Endometrial microvascular endothelial cells (primary cell): ENCODE data around the gene DIS3L2. TPM values are rescaled to one million over a fixed set of nuclear protein-coding genes. Genes with fewer than 3 reads are reported as not detected.

ENCODE experiments used
- in situ Hi-C: cut with HindIII; loops from 2 replicates; pipeline ENCODE4 v1.10.0; 2017; ENCODE audit warnings: low sequenced_read_pairs, low pct_unique_long_range_greater_than_20kb; ENCODE audit errors: inconsistent ontology term
- total RNA-seq: library from RNA; depleted of rRNA; stranded (reverse); fragments of >200 nt; gene quantifications from one replicate; pipeline ENCODE4 v1.2.3, GENCODE V29; 2015; ENCODE audit errors: inconsistent ontology term

DIS3L2 gene
- total RNA-seq, 1 donor from 2014 or later = 25.8 TPM

GRCh38 chr2:232200195-232200594 lies 238.7 kb downstream of the DIS3L2 start:
- in situ Hi-C loops = no loop called here

DNA sequence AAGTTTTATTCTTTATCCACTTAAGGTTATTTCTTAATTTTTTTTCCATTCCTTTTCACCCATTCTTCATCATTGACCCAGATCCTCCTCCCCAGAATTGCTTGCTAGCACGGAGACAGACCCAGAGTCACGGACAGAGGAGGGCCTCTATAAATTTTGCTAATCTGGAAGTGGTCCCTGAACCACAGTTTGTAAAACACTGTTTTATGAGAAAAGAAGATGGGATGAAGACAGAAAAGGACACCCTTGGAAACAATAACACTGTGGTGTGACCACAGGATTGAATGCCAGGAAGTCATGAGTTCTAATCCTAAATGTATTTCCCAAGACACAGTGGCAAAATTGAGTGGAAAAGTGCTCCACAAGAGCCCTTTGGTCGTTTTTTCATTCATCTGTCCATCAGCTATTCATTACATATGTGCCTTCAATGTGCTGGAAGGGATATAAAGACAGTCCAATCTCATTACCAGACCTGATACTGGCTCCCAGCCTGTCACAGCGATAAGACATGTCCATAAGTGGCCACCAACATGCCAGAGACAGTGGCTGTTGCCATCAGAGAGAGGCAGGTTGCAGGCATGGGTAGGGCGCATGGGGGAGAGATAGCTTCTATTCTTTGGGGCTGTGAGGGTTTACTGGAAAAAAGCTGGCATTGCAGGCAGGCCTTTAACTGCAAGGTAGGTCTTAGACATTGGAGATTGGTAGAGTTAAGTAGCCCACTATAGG lies 241.8 kb downstream of the DIS3L2 start:
- in situ Hi-C loops = no loop called here

GRCh38 chr2:232203936-232204335 lies 242.4 kb downstream of the DIS3L2 start:
- in situ Hi-C loops = no loop called here

DNA sequence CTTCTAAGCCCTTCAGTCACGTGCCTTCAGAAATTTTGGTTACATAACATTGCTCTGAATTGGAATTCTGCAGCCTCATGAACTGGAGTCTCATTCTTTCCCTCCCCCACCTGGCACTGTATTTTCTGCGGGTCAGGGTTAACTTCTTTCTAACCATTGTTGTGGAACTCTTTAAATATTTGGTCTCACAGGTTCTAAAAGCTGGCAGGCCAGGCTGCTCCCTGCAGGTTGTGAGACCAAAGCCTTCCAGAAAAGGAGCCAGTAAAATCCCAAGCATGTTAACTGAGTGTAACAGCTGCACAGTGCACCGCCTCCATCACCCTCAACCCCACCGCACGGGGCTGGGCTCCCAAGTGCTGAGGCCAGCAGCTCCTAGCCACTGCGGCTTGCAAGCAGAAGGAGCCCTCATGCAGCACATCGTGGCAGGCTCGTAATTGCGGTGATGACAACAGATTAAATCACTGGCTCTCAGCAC lies 243.0 kb downstream of the DIS3L2 start:
- in situ Hi-C loops = no loop called here

- in situ Hi-C loops = no loop called here
Observed at GRCh38 chr2:232207174-232207573, 245.7 kb downstream of the DIS3L2 start.

- in situ Hi-C loops = no loop called here
Observed at GRCh38 chr2:232210306-232210705, 248.8 kb downstream of the DIS3L2 start.

DNA sequence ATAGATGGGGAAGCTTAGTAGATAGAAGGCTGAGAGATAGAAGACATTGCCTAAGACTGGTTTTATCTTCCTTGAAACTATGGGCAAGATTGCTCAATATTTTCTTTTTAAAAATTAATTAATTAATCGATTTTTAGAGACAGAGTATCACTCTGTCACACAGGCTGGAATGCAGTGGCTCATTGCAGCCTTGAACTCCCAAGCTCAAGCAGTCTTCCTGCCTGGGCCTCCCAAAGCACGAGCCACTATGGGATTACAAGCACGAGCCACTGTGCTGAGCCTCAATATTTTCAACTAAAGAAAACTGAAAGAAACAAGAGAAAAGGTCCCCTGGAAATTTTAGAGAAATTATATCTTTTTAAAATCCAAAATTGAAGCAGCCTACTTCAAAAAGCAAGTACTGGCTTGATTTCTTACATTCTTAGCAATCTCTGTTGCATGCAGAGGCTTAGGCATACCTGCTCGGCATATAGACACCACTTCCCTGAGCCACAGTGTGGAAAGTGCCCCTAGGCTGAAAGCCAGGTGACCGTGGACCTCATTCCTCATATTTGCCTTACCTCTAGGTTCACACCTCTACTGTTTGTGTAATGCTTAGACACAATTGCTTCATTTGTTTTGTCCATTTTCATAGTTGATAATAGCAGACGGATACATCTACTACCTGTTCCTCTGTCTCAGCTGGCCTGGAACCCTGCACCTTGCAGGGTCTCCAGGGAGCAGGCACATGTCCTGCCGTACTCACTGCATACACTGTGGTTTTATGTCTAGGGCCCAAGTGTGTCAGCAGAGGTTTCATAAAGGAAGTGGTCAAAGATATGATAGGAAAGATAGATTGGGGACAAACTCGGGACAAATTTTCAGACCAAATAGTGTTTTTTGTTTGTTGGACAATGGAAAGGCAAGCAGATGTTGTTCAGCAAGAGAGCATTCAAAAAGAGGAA lies 250.5 kb downstream of the DIS3L2 start:
- in situ Hi-C loops = no loop called here

- in situ Hi-C loops = no loop called here
Observed at GRCh38 chr2:232213176-232213575, 251.7 kb downstream of the DIS3L2 start.

- in situ Hi-C loops = no loop called here
Observed at GRCh38 chr2:232214053-232214452, 252.5 kb downstream of the DIS3L2 start.

- in situ Hi-C loops = no loop called here
Observed at GRCh38 chr2:232216028-232216427, 254.5 kb downstream of the DIS3L2 start.

GRCh38 chr2:232218778-232219495 lies 257.4 kb downstream of the DIS3L2 start:
- in situ Hi-C loops = no loop called here

- in situ Hi-C loops = no loop called here
Observed at GRCh38 chr2:232219496-232219870, 258.0 kb downstream of the DIS3L2 start.

DNA sequence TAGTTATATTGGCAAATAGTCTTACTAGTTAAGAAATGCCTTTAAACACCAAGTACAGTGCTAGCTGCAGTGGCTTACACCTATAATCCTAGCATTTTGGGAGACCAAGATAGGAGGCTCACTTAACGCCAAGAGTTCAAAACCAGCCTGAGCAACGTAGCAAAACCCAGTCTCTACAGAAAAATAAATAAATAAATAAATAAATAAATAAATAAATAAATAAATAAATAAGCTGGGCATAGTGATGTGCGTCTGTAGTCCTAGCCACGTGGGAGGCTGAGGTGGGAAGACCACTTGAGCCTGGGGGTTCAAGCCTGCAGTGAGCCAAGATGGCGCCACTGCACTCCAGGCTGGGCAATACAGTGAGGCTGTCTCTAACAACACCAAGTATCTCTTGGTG lies 258.4 kb downstream of the DIS3L2 start:
- in situ Hi-C loops = no loop called here

- in situ Hi-C loops = no loop called here
Observed at GRCh38 chr2:232225429-232225828, 263.9 kb downstream of the DIS3L2 start.

DNA sequence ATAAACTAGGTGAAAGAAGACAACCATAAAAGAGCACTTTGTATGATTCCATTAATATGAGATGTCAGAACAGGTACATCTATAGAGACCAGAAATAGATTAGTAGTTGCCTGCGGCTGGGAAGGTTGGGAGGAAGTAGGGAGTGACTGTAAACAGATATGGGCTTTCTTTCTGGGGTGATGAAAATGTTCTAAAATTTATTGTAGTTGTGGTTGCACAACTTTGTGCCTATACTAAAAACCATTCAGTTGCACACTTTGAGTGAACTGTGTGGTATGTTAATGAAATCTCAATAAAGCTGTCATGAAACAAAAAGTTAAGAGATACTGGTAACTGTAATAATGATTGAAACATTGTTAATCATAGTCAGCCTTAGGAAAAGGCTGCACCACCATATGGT lies 264.4 kb downstream of the DIS3L2 start:
- in situ Hi-C loops = no loop called here

DNA sequence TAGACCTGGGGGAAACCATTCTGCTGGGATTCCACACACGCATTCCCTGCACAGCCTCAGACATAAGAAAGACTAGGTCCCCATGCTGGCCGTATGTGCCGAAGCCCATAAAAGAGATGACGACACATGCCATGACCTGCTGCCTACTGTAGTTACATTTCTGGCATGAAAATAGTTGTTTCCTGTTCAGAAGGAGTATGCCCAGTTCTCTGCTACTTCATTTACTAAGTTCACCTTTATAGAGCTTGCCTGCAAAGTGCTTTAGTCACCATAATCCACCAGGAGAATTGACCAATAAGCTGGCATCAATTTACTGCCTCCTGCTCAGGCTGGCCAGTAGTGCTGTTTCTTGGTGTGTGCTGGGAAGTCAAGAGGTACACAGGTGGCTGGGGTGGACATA lies 266.8 kb downstream of the DIS3L2 start:
- in situ Hi-C loops = no loop called here

DNA sequence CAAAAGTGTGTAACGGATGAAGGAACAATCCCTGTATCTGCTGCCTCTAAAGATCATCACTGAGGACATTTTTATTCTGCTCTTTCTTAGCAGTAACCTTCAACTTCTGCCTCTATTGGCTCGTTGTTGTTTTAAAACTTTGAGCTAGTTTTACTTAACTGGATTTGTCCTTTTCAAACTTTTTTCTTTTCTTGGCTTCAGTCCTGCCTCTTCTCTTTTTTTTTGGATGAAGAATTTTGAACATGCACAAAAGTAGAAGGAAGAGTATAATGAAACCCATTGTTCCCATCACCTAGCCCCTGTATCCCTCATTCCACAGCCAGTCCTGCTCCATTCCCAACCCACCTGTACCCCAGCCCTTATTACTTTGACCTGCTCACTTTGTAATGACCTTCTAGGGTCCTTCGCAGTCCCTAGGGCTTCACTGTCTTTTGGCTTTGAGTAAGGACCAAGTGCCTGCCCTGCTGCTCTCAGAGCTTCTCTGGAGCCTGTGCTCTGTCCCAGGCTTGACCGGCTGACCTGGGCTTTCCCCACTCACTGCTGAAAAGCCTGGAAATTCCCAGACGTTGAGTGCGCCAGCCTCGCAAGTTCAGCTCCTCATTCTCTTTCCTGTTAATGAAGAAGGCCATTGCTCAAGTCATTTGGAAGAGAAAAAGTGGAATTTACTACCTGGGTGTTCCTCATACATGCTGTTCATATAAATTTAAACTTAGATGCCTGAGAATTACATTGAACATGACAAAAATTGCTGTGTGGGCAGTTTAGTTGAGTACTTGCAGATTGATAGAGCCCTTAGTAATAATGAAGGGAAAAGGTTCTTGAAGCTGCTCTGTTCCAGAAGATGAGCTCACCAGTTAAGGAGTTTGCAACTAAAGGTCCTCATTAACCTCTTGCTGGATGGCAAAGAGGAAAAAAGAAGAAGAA lies 267.7 kb downstream of the DIS3L2 start:
- in situ Hi-C loops = no loop called here

- in situ Hi-C loops = no loop called here
Observed at GRCh38 chr2:232229911-232230310, 268.4 kb downstream of the DIS3L2 start.
